G401 (cell line): ENCODE results near the gene BCL2L1. TPM values are rescaled to one million over a fixed set of nuclear protein-coding genes. Genes with fewer than 3 reads are reported as not detected.
"Not testable (repeated sequence)": the region's sequence is repeated elsewhere in the genome, so short reads cannot be mapped to it uniquely, and the experiment has no call there.

Experiments
- DNase-seq: peaks from one replicate; pipeline ENCODE4 v3.0.0-alpha.2; 2015; ENCODE audit warnings: low spot score
- in situ Hi-C: cut with HindIII; loops from 2 replicates; pipeline ENCODE4 v1.10.0; 2016; ENCODE audit warnings: low sequenced_read_pairs, mixed read lengths
- total RNA-seq: library from RNA; depleted of rRNA; stranded (reverse); fragments of >200 nt; shearing (Covaris generic); gene quantifications from 2 replicates; pipeline ENCODE4 v1.2.3, GENCODE V29; 2014

The BCL2L1 gene
- total RNA-seq, 1 experiment from 2014 or later, result 104 TPM

GRCh38 chr20:31666258-31667042 lies 56.2 kb downstream of the BCL2L1 start:
- no peak for DNase-seq
- in situ Hi-C loops, result no loop called here

- DNase-seq, result no peak
- in situ Hi-C loops, result no loop called here
Observed at GRCh38 chr20:31665753-31666152, 56.9 kb downstream of the BCL2L1 start.

- DNase-seq, result no peak
- in situ Hi-C loops, result no loop called here
Observed at GRCh38 chr20:31664696-31665354, 57.8 kb downstream of the BCL2L1 start.

GRCh38 chr20:31663838-31664695 lies 58.6 kb downstream of the BCL2L1 start:
- peak; percentile 74 for DNase-seq
- in situ Hi-C loops, result no loop called here

GRCh38 chr20:31663524-31663837 lies 59.2 kb downstream of the BCL2L1 start:
- DNase-seq, result no peak
- in situ Hi-C loops, result no loop called here

GRCh38 chr20:31662372-31662854 lies 60.3 kb downstream of the BCL2L1 start:
- no peak for DNase-seq
- in situ Hi-C loops, result no loop called here

- peak; percentile 86 for DNase-seq
- in situ Hi-C loops, result no loop called here
Observed at GRCh38 chr20:31661625-31662371, 60.9 kb downstream of the BCL2L1 start.

- in situ Hi-C loops, result no loop called here
Observed at GRCh38 chr20:31654534-31654933, 68.1 kb downstream of the BCL2L1 start.

GRCh38 chr20:31653561-31653960 lies 69.1 kb downstream of the BCL2L1 start:
- DNase-seq, result peak; percentile 83
- in situ Hi-C loops, result no loop called here

More at GRCh38 chr20:31654534-31654933, 68.1 kb downstream of the BCL2L1 start:
- DNase-seq, result no peak

GRCh38 chr20:31652917-31653396 lies 69.7 kb downstream of the BCL2L1 start:
- in situ Hi-C loops, result no loop called here
- DNase-seq, result peak; percentile 75

GRCh38 chr20:31648104-31648503 lies 74.6 kb downstream of the BCL2L1 start:
- DNase-seq, in situ Hi-C loops: not testable (repeated sequence)

GRCh38 chr20:31644701-31645100 lies 78.0 kb downstream of the BCL2L1 start:
- in situ Hi-C loops, result no loop called here
- DNase-seq, result no peak

GRCh38 chr20:31643522-31643921 lies 79.1 kb downstream of the BCL2L1 start:
- DNase-seq, result no peak
- in situ Hi-C loops, result no loop called here

GRCh38 chr20:31642837-31643236 lies 79.8 kb downstream of the BCL2L1 start:
- in situ Hi-C loops, result no loop called here
- no peak for DNase-seq

- DNase-seq, result no peak
- in situ Hi-C loops, result no loop called here
Observed at GRCh38 chr20:31641391-31641790, 81.3 kb downstream of the BCL2L1 start.

GRCh38 chr20:31640259-31640658 lies 82.4 kb downstream of the BCL2L1 start:
- no peak for DNase-seq
- in situ Hi-C loops, result no loop called here

GRCh38 chr20:31638816-31639215 lies 83.9 kb downstream of the BCL2L1 start:
- in situ Hi-C loops, result no loop called here
- no peak for DNase-seq

- no peak for DNase-seq
- in situ Hi-C loops, result no loop called here
Observed at GRCh38 chr20:31638317-31638716, 84.4 kb downstream of the BCL2L1 start.

- in situ Hi-C loops, result no loop called here
- no peak for DNase-seq
Observed at GRCh38 chr20:31637660-31638059, 85.0 kb downstream of the BCL2L1 start, which contains the start of gene COX4I2. Gene COX4I2 (plus strand): TSS chr20:31637912. CDS start chr20:31639018, 1,106 bp downstream.
